Ishikawa (cell line): ENCODE data around the gene RUVBL1.

Experiments used
- CEBPB ChIP-seq: IDR thresholded peaks from 2 replicates; pipeline ENCODE4 v1.6.1; 2012
- CREB1 ChIP-seq: IDR thresholded peaks from 2 replicates; pipeline ENCODE4 v1.6.1; 2012; ENCODE audit warnings: low read depth
- EP300 ChIP-seq: IDR thresholded peaks from 2 replicates; pipeline ENCODE4 v1.6.1; 2012; ENCODE audit warnings: borderline replicate concordance
- MAX ChIP-seq: IDR thresholded peaks from 2 replicates; pipeline ENCODE4 v1.6.1; 2012
- TAF1 ChIP-seq: IDR thresholded peaks from 2 replicates; pipeline ENCODE4 v1.6.1; 2012; ENCODE audit warnings: low read depth, mild to moderate bottlenecking
- TEAD4 ChIP-seq: IDR thresholded peaks from 2 replicates; pipeline ENCODE4 v1.6.1; 2012
- ZBTB7A ChIP-seq: IDR thresholded peaks from 2 replicates; pipeline ENCODE4 v1.6.1; 2012; ENCODE audit warnings: low read depth

- TF ChIP-seq MAX, result no peak
- TF ChIP-seq EP300, result no peak
- no peak for TF ChIP-seq TEAD4
- no peak for TF ChIP-seq CEBPB
- TF ChIP-seq CREB1, result no peak
- no peak for TF ChIP-seq TAF1
- no peak for TF ChIP-seq ZBTB7A
Measured at GRCh38 chr3:128166971-128167453, 43.4 kb upstream of the RUVBL1 start.
